Smooth muscle cell (in vitro differentiated cells): Measurements from ENCODE around the gene C15orf62. TPM values are rescaled to one million over a fixed set of nuclear protein-coding genes. Genes with fewer than 3 reads are reported as not detected.

Source experiments
- DNase-seq: peaks from one replicate; lab custom pipeline; 2025; ENCODE audit not compliant: unreplicated experiment; lab: John Stamatoyannopoulos, UW
- H2AFZ ChIP-seq: fragments of 200-600 bp; sonication (generic); 2 replicates; pipeline ENCODE4 v1.6.0; 2016; ENCODE audit warnings: antibody characterized with exemption, low read depth, mild to moderate bottlenecking
- H3F3A ChIP-seq: fragments of 200-600 bp; sonication (generic); 2 replicates; pipeline ENCODE4 v1.6.0; 2017; ENCODE audit warnings: antibody characterized with exemption, low read depth
- H3K27ac ChIP-seq: fragments of 200-600 bp; sonication (generic); 2 replicates; pipeline ENCODE4 v1.5.1; 2016; ENCODE audit warnings: low read depth, mild to moderate bottlenecking
- H3K27me3 ChIP-seq: fragments of 200-600 bp; sonication (generic); 2 replicates; pipeline ENCODE4 v1.6.1; 2016; ENCODE audit warnings: low read depth, mild to moderate bottlenecking
- H3K36me3 ChIP-seq: fragments of 200-600 bp; sonication (generic); 2 replicates; pipeline ENCODE4 v1.5.1; 2016; ENCODE audit warnings: low read depth
- H3K4me1 ChIP-seq: fragments of 200-600 bp; sonication (generic); 2 replicates; pipeline ENCODE4 v1.5.1; 2016; ENCODE audit warnings: low read depth
- H3K4me2 ChIP-seq: fragments of 200-600 bp; sonication (generic); 2 replicates; pipeline ENCODE4 v1.6.0; 2016; ENCODE audit warnings: mild to moderate bottlenecking
- H3K4me3 ChIP-seq: fragments of 200-600 bp; sonication (generic); 2 replicates; pipeline ENCODE4 v1.5.1; 2016; ENCODE audit warnings: mild to moderate bottlenecking
- H3K79me2 ChIP-seq: fragments of 200-600 bp; sonication (generic); 2 replicates; pipeline ENCODE4 v1.6.0; 2016; ENCODE audit warnings: low read depth, mild to moderate bottlenecking
- H3K9ac ChIP-seq: fragments of 200-600 bp; sonication (generic); 2 replicates; pipeline ENCODE4 v1.6.0; 2016; ENCODE audit warnings: low read depth
- H3K9me3 ChIP-seq: fragments of 200-600 bp; sonication (generic); replicated peaks from 2 replicates; pipeline ENCODE4 v1.5.1; 2016; ENCODE audit warnings: low read depth
- H4K20me1 ChIP-seq: fragments of 200-600 bp; sonication (generic); 2 replicates; pipeline ENCODE4 v1.6.0; 2016; ENCODE audit warnings: low read depth
- WGBS: methylation state at CpG from one replicate; pipeline ENCODE4 v1.1.7; 2016; ENCODE audit warnings: low lambda C conversion rate; 5-methylcytosine and 5-hydroxymethylcytosine counted together
- polyA plus RNA-seq: library from polyadenylated mRNA; unstranded; fragments of >200 nt; fragmentation: Nextera tagmentation; extraction: Ambion mirVana; gene quantifications from 2 replicates; pipeline ENCODE4 v1.2.1, GENCODE V29; 2016
- total RNA-seq: library from RNA; depleted of rRNA; stranded (reverse); fragments of >200 nt; gene quantifications from 2 replicates; pipeline ENCODE4 v1.2.3, GENCODE V29; 2014
- TF ChIP-seq, protein P1 (sequence below): fragments of 200-600 bp; sonication (generic); IDR thresholded peaks from 2 replicates; pipeline ENCODE4 v1.5.1; 2017; ENCODE audit warnings: borderline replicate concordance, mild to moderate bottlenecking, antibody characterized with exemption; ENCODE audit not compliant: insufficient read depth, poor library complexity, severe bottlenecking

Gene C15orf62
- total and polyA plus RNA-seq, 2 experiments from 2014 or later = 0.35 to 0.63 TPM

DNA sequence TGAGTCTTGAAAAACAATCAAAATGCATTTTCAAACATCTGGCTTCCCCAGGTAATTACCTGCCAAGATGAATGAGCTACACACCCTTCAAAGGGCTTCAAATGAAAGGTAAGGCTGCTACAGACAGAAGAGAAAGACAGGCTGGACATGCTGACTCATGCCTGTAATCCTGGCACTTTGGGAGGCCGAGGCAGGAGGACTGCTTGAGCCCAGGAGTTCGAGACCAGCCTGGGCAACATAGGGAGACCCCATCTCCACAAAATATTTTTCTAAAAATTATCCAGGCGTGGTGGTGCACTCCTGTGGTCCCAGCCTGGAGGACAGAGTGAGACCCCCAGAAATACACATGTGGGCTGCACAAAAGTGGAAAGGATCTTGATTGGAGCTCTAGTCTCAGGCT is 22.6 kb downstream of the C15orf62 start:
- Histone ChIP-seq H3K4me1 (peaks cover 7% of the 10 kb centered on the region), H2AFZ (no peak overlapping the region), H3K9ac (no peak overlapping the region), H4K20me1 (peaks cover 51% of the 10 kb centered on the region), H3K27ac (no peak overlapping the region), H3K79me2 (peaks cover 36% of the 10 kb centered on the region), H3K27me3 (no peaks in the 10 kb centered on the region), H3K36me3 (no peaks in the 10 kb centered on the region), H3K4me2 (no peak overlapping the region), H3K9me3 (no peaks in the 10 kb centered on the region), H3K4me3 (no peak overlapping the region), H3F3A (no peaks in the 10 kb centered on the region)
- no peak for DNase-seq
- TF ChIP-seq, protein P1, sequence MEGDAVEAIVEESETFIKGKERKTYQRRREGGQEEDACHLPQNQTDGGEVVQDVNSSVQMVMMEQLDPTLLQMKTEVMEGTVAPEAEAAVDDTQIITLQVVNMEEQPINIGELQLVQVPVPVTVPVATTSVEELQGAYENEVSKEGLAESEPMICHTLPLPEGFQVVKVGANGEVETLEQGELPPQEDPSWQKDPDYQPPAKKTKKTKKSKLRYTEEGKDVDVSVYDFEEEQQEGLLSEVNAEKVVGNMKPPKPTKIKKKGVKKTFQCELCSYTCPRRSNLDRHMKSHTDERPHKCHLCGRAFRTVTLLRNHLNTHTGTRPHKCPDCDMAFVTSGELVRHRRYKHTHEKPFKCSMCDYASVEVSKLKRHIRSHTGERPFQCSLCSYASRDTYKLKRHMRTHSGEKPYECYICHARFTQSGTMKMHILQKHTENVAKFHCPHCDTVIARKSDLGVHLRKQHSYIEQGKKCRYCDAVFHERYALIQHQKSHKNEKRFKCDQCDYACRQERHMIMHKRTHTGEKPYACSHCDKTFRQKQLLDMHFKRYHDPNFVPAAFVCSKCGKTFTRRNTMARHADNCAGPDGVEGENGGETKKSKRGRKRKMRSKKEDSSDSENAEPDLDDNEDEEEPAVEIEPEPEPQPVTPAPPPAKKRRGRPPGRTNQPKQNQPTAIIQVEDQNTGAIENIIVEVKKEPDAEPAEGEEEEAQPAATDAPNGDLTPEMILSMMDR = no peak
- WGBS = 91% methylated on average over 3 of the region's 3 CpGs

DNA sequence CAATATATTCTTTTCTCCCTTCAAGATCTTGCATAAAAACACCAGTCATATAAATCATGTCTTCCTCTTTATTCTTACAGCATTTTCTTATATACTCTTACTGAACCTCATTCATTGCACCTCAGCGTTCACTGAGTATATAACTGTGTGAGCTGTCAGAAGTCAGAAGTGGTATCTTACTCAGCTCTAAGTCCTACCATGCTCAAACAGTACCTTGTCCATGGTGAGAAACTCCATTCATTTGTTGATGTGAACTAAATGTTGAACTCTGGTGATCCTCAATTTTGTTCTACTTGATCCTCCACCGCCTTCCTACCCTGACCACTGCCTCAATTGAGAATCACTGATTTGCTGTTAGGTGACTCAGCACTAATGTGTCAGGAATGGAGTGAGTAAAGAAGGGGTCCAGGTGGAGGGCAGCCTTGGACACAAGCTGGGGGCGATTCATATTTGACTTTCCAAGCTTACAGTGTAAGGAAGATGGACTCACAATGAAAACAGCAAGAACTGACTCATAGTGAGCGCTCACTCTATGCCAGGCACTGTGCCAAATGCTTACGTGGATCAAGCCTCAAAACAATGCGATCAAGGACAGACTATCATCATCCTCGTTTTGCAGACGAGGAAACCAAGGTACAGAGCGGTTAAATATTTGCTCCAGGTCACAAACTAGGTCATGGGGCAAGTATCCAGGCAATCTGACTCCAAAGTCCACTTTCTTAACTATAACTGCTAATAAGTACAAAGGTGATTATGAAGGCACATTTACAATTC is 23.6 kb downstream of the C15orf62 start:
- Histone ChIP-seq H3K4me3 (no peak overlapping the region), H3K4me2 (no peak overlapping the region), H4K20me1 (peaks cover 53% of the 10 kb centered on the region), H3F3A (no peaks in the 10 kb centered on the region), H3K27ac (no peak overlapping the region), H3K9ac (no peak overlapping the region), H3K27me3 (no peaks in the 10 kb centered on the region), H3K4me1 (peaks cover 2% of the 10 kb centered on the region), H2AFZ (no peak overlapping the region), H3K79me2 (peaks cover 36% of the 10 kb centered on the region), H3K9me3 (no peaks in the 10 kb centered on the region), H3K36me3 (no peaks in the 10 kb centered on the region)
- TF ChIP-seq, protein P1 = no peak
- 89% methylated on average over 9 of the region's 9 CpGs for WGBS
- no peak for DNase-seq

DNA sequence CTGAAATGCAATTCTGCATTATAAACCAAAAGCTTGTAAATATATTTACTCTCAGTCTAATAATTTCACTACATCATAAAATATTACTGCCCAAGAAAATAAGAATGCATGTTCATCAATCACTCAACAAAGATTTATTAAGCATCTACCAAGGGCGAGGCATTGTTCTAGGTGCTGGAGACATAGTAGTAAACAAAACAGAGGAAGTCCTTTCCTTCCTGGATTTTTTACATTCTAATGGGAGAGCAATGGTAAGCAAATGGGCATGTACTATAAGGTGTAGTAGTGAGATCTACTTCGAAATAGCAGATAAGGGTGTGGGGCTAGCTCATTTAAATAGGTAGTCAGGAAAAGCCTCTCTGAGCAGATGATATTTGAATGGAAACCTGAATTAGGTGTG is 26.3 kb downstream of the C15orf62 start:
- Histone ChIP-seq H3K4me3 (no peak overlapping the region), H3F3A (peaks cover 8% of the 10 kb centered on the region), H2AFZ (no peak overlapping the region), H3K9ac (no peak overlapping the region), H4K20me1 (peaks cover 53% of the 10 kb centered on the region), H3K27ac (no peak overlapping the region), H3K36me3 (no peaks in the 10 kb centered on the region), H3K9me3 (no peaks in the 10 kb centered on the region), H3K4me1 (peaks cover 3% of the 10 kb centered on the region), H3K4me2 (no peak overlapping the region), H3K27me3 (no peaks in the 10 kb centered on the region), H3K79me2 (peaks cover 27% of the 10 kb centered on the region)
- TF ChIP-seq, protein P1 = no peak
- no peak for DNase-seq
- WGBS = 81% methylated on average over 2 of the region's 2 CpGs

DNA sequence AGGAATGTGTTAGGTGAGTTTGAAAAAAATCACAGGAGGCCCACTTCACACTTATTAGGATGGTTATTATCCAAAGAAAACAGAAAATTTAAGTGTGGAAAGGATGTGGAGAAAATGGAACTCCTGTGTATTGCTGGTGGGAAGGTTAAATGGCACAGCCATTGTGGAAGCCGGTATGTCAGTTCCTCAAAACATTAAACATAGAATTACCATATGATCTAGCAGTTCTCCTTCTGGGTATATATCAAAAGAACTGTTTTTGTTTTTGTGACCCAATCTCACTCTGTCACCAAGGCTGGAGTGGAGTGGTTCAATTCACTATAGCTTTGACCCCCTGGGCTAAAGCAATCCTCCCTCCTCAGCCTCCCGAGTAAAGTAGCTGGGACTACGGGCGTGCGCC is 26.7 kb downstream of the C15orf62 start:
- no peak overlapping the region for H3K4me2 ChIP-seq
- H3K27me3 ChIP-seq = no peaks in the 10 kb centered on the region
- H3K4me1 ChIP-seq = peaks cover 3% of the 10 kb centered on the region
- peaks cover 8% of the 10 kb centered on the region for H3F3A ChIP-seq
- no peaks in the 10 kb centered on the region for H3K9me3 ChIP-seq
- peaks cover 57% of the 10 kb centered on the region for H4K20me1 ChIP-seq
- H3K9ac ChIP-seq = no peak overlapping the region
- no peak overlapping the region for H2AFZ ChIP-seq
- peaks cover 27% of the 10 kb centered on the region for H3K79me2 ChIP-seq
- no peaks in the 10 kb centered on the region for H3K36me3 ChIP-seq
- no peak overlapping the region for H3K4me3 ChIP-seq
- TF ChIP-seq, protein P1 = no peak
- no peak for DNase-seq
- H3K27ac ChIP-seq = no peak overlapping the region
- WGBS = 96% methylated on average over 5 of the region's 5 CpGs
